ENCODE measurements around the gene ITPR2. TPM values are rescaled to one million over a fixed set of nuclear protein-coding genes. Genes with fewer than 3 reads are reported as not detected.

ITPR2 gene
- total RNA-seq, 3 donors from 2014 or later: 18.2 to 26.7 (median 21.0) TPM

GRCh38 chr12:26818636-26819035 lies 14.4 kb downstream of the ITPR2 start:
- Mint-ChIP-seq H3K27me3 (ENCODE audit: low read depth) (no peaks in the 10 kb centered on the region), H3K9me3 (no peaks in the 10 kb centered on the region), H3K4me1 (ENCODE audit: low read depth) (peaks cover 12% of the 10 kb centered on the region), H3K4me3 (no peak overlapping the region), H3K36me3 (ENCODE audit: insufficient read depth) (peaks cover 7% of the 10 kb centered on the region)
- DNase-seq: no peak
- no peak for ATAC-seq

GRCh38 chr12:26818201-26818600 lies 14.8 kb downstream of the ITPR2 start:
- Mint-ChIP-seq H3K27me3 (ENCODE audit: low read depth) (no peaks in the 10 kb centered on the region), H3K4me3 (no peak overlapping the region), H3K4me1 (ENCODE audit: low read depth) (peaks cover 12% of the 10 kb centered on the region), H3K9me3 (no peaks in the 10 kb centered on the region), H3K36me3 (ENCODE audit: insufficient read depth) (peaks cover 9% of the 10 kb centered on the region)
- no peak for DNase-seq
- no peak for ATAC-seq

- DNase-seq (no peak), ATAC-seq (peak in 1 of 2 donors; percentile 21)
- Mint-ChIP-seq H3K9me3 (no peaks in the 10 kb centered on the region), H3K4me1 (ENCODE audit: low read depth) (peaks cover 11% of the 10 kb centered on the region), H3K36me3 (ENCODE audit: insufficient read depth) (peaks cover 9% of the 10 kb centered on the region), H3K4me3 (no peak overlapping the region), H3K27me3 (ENCODE audit: low read depth) (no peaks in the 10 kb centered on the region)
Observed at GRCh38 chr12:26817183-26817591, 15.8 kb downstream of the ITPR2 start.

- Mint-ChIP-seq H3K4me3 (no peak overlapping the region), H3K4me1 (ENCODE audit: low read depth) (peaks cover 17% of the 10 kb centered on the region), H3K36me3 (ENCODE audit: insufficient read depth) (peaks cover 11% of the 10 kb centered on the region), H3K27me3 (ENCODE audit: low read depth) (no peaks in the 10 kb centered on the region), H3K9me3 (no peaks in the 10 kb centered on the region)
- no peak for DNase-seq
- no peak for ATAC-seq
Observed at GRCh38 chr12:26813812-26814211, 19.2 kb downstream of the ITPR2 start.

GRCh38 chr12:26810330-26810729 lies 22.7 kb downstream of the ITPR2 start:
- ATAC-seq (no peak), DNase-seq (no peak)
- Mint-ChIP-seq H3K4me1 (ENCODE audit: low read depth) (peaks cover 23% of the 10 kb centered on the region), H3K36me3 (ENCODE audit: insufficient read depth) (peaks cover 18% of the 10 kb centered on the region), H3K4me3 (no peak overlapping the region), H3K9me3 (no peaks in the 10 kb centered on the region), H3K27me3 (ENCODE audit: low read depth) (no peaks in the 10 kb centered on the region)

- Mint-ChIP-seq H3K27me3 (ENCODE audit: low read depth) (no peaks in the 10 kb centered on the region), H3K36me3 (ENCODE audit: insufficient read depth) (peaks cover 18% of the 10 kb centered on the region), H3K9me3 (no peaks in the 10 kb centered on the region), H3K4me3 (no peak overlapping the region), H3K4me1 (ENCODE audit: low read depth) (peaks cover 23% of the 10 kb centered on the region)
- DNase-seq: no peak
- ATAC-seq: no peak
Observed at GRCh38 chr12:26809611-26810285, 23.2 kb downstream of the ITPR2 start.

GRCh38 chr12:26808766-26809476 lies 24.1 kb downstream of the ITPR2 start:
- no peaks in the 10 kb centered on the region for H3K27me3 Mint-ChIP-seq (ENCODE audit: low read depth)
- peak; percentile 86 to 91 for ATAC-seq

GRCh38 chr12:26807292-26807691 lies 25.7 kb downstream of the ITPR2 start:
- no peak for DNase-seq
- ATAC-seq: no peak
- peaks cover 35% of the 10 kb centered on the region for H3K4me1 Mint-ChIP-seq (ENCODE audit: low read depth)
- H3K27me3 Mint-ChIP-seq (ENCODE audit: low read depth): no peaks in the 10 kb centered on the region
- H3K9me3 Mint-ChIP-seq: no peaks in the 10 kb centered on the region
- H3K36me3 Mint-ChIP-seq (ENCODE audit: insufficient read depth): peaks cover 13% of the 10 kb centered on the region
- no peak overlapping the region for H3K4me3 Mint-ChIP-seq

More at GRCh38 chr12:26808766-26809476, 24.1 kb downstream of the ITPR2 start:
- Mint-ChIP-seq H3K4me1 (ENCODE audit: low read depth) (peaks cover 27% of the 10 kb centered on the region), H3K36me3 (ENCODE audit: insufficient read depth) (peaks cover 17% of the 10 kb centered on the region), H3K9me3 (no peaks in the 10 kb centered on the region), H3K4me3 (no peak overlapping the region)
- no peak for DNase-seq

GRCh38 chr12:26806556-26806955 lies 26.4 kb downstream of the ITPR2 start:
- Mint-ChIP-seq H3K36me3 (ENCODE audit: insufficient read depth) (peaks cover 13% of the 10 kb centered on the region), H3K4me3 (no peak overlapping the region), H3K27me3 (ENCODE audit: low read depth) (no peaks in the 10 kb centered on the region), H3K9me3 (no peaks in the 10 kb centered on the region), H3K4me1 (ENCODE audit: low read depth) (peaks cover 35% of the 10 kb centered on the region)
- no peak for DNase-seq
- no peak for ATAC-seq

- peaks cover 19% of the 10 kb centered on the region for H3K36me3 Mint-ChIP-seq (ENCODE audit: insufficient read depth)
- ATAC-seq (no peak), DNase-seq (no peak)
- H3K27me3 Mint-ChIP-seq (ENCODE audit: low read depth): no peaks in the 10 kb centered on the region
- no peaks in the 10 kb centered on the region for H3K9me3 Mint-ChIP-seq
- H3K4me1 Mint-ChIP-seq (ENCODE audit: low read depth): peaks cover 35% of the 10 kb centered on the region
- H3K4me3 Mint-ChIP-seq: no peak overlapping the region
Observed at GRCh38 chr12:26805401-26805971, 27.5 kb downstream of the ITPR2 start.

- H3K4me1 Mint-ChIP-seq (ENCODE audit: low read depth): peaks cover 32% of the 10 kb centered on the region
- ATAC-seq (no peak), DNase-seq (no peak)
- no peaks in the 10 kb centered on the region for H3K9me3 Mint-ChIP-seq
- H3K27me3 Mint-ChIP-seq (ENCODE audit: low read depth): no peaks in the 10 kb centered on the region
- H3K36me3 Mint-ChIP-seq (ENCODE audit: insufficient read depth): peaks cover 17% of the 10 kb centered on the region
- no peak overlapping the region for H3K4me3 Mint-ChIP-seq
Observed at GRCh38 chr12:26803552-26803951, 29.4 kb downstream of the ITPR2 start.

GRCh38 chr12:26801486-26801885 lies 31.5 kb downstream of the ITPR2 start:
- no peaks in the 10 kb centered on the region for H3K9me3 Mint-ChIP-seq
- H3K4me1 Mint-ChIP-seq (ENCODE audit: low read depth): peaks cover 23% of the 10 kb centered on the region
- H3K27me3 Mint-ChIP-seq (ENCODE audit: low read depth): no peaks in the 10 kb centered on the region
- ATAC-seq: no peak
- H3K4me3 Mint-ChIP-seq: no peak overlapping the region
- DNase-seq: no peak
- peaks cover 9% of the 10 kb centered on the region for H3K36me3 Mint-ChIP-seq (ENCODE audit: insufficient read depth)

GRCh38 chr12:26800858-26801257 lies 32.1 kb downstream of the ITPR2 start:
- no peaks in the 10 kb centered on the region for H3K9me3 Mint-ChIP-seq
- H3K27me3 Mint-ChIP-seq (ENCODE audit: low read depth): no peaks in the 10 kb centered on the region
- DNase-seq (no peak), ATAC-seq (no peak)
- peaks cover 23% of the 10 kb centered on the region for H3K4me1 Mint-ChIP-seq (ENCODE audit: low read depth)
- H3K36me3 Mint-ChIP-seq (ENCODE audit: insufficient read depth): peaks cover 8% of the 10 kb centered on the region
- no peak overlapping the region for H3K4me3 Mint-ChIP-seq

- ATAC-seq (no peak), DNase-seq (no peak)
- no peaks in the 10 kb centered on the region for H3K9me3 Mint-ChIP-seq
- peaks cover 5% of the 10 kb centered on the region for H3K36me3 Mint-ChIP-seq (ENCODE audit: insufficient read depth)
- H3K27me3 Mint-ChIP-seq (ENCODE audit: low read depth): no peaks in the 10 kb centered on the region
- peaks cover 23% of the 10 kb centered on the region for H3K4me1 Mint-ChIP-seq (ENCODE audit: low read depth)
- no peak overlapping the region for H3K4me3 Mint-ChIP-seq
Observed at GRCh38 chr12:26800347-26800746, 32.6 kb downstream of the ITPR2 start.

- no peak for ATAC-seq
- Mint-ChIP-seq H3K4me1 (ENCODE audit: low read depth) (peaks cover 23% of the 10 kb centered on the region), H3K27me3 (ENCODE audit: low read depth) (no peaks in the 10 kb centered on the region), H3K9me3 (no peaks in the 10 kb centered on the region), H3K36me3 (ENCODE audit: insufficient read depth) (peaks cover 5% of the 10 kb centered on the region), H3K4me3 (no peak overlapping the region)
- DNase-seq: no peak
Observed at GRCh38 chr12:26799741-26800140, 33.3 kb downstream of the ITPR2 start.

Data from activated T-cell treated with anti-CD3 and anti-CD28 coated beads, Interleukin-2, amount 50 U/mL, for 4 hours (primary cell).